Suprapubic skin (tissue), 4 donors: ENCODE data around the gene ALDH3B1.

ENCODE experiments used
- POLR2A ChIP-seq, 2 donors: fragments of 450-650 bp; IDR thresholded peaks; one replicate each; pipeline ENCODE4 v1.6.1; 2017; ENCODE audit warnings: antibody characterized with exemption in 2 of 2, mild to moderate bottlenecking in 2 of 2, moderate library complexity in 2 of 2
- POLR2AphosphoS5 ChIP-seq, 3 donors: sonication (generic); formaldehyde crosslinking; IDR thresholded peaks; one replicate each; pipeline ENCODE4 v1.6.1; 2017; ENCODE audit warnings: antibody characterized with exemption in 3 of 3
- TF ChIP-seq, protein P1 (sequence below), 2 donors: fragments of 200-600 bp in 1 of 2; fragments of 450-650 bp in 1 of 2; sonication (generic) in 1 of 2; IDR thresholded peaks; one replicate each; pipeline ENCODE4 v1.5.1; 2016 to 2019; ENCODE audit warnings: antibody characterized with exemption in 2 of 2, mild to moderate bottlenecking in 1 of 2, moderate library complexity in 1 of 2

DNA sequence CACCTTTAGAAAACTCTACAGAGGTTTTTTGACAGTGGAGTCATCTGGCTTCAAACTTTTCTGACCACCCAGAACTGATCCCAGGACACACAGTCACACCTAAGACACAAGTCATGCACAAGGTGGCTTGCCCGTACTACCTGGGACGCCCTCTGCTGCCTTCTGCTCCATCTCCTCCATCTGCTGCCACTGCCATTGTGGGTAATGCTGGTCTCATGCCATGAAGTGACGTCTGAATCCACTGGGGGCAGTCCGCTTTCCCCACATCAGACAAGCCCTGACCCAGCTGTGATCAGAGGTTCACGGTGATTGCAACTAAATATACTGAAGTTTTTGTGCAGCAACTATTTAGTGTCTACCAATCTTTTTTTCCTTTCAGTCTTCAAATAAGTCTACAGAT lies 14.9 kb downstream of the ALDH3B1 start:
- TF ChIP-seq POLR2AphosphoS5 (IDR thresholded peaks at IDR 0.05) (no peak), POLR2A (IDR thresholded peaks at IDR 0.05) (no peak)
- TF ChIP-seq, protein P1, sequence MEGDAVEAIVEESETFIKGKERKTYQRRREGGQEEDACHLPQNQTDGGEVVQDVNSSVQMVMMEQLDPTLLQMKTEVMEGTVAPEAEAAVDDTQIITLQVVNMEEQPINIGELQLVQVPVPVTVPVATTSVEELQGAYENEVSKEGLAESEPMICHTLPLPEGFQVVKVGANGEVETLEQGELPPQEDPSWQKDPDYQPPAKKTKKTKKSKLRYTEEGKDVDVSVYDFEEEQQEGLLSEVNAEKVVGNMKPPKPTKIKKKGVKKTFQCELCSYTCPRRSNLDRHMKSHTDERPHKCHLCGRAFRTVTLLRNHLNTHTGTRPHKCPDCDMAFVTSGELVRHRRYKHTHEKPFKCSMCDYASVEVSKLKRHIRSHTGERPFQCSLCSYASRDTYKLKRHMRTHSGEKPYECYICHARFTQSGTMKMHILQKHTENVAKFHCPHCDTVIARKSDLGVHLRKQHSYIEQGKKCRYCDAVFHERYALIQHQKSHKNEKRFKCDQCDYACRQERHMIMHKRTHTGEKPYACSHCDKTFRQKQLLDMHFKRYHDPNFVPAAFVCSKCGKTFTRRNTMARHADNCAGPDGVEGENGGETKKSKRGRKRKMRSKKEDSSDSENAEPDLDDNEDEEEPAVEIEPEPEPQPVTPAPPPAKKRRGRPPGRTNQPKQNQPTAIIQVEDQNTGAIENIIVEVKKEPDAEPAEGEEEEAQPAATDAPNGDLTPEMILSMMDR (IDR thresholded peaks at IDR 0.05), result no peak
